ENCODE measurements around the gene GADD45G.

GADD45G gene

GRCh38 chr9:89611425-89611824 is 6.6 kb downstream of the GADD45G start:
- H3K4me3 ChIP-seq, result no peak overlapping the region
- H3K9ac ChIP-seq (ENCODE audit: insufficient read length), result no peak overlapping the region
- H3K36me3 ChIP-seq (ENCODE audit: insufficient read depth, low read length), result no peaks in the 10 kb centered on the region
- H3K27ac ChIP-seq, result no peak overlapping the region
- H3K9me3 ChIP-seq (ENCODE audit: low read depth, low read length), result no peaks in the 10 kb centered on the region
- DNase-seq (ENCODE audit: low read depth, low spot score), result no peak
- TF ChIP-seq POLR2AphosphoS5 (IDR thresholded peaks at IDR 0.05; ENCODE audit: borderline replicate concordance, low read depth, low read length) (no peak), EZH2 (IDR thresholded peaks at IDR 0.05) (no peak), FOXP2 (optimal IDR thresholded peaks at IDR 0.05; ENCODE audit: control extremely low read depth, extremely low read length, insufficient read depth) (no peak)

- Histone ChIP-seq H3K4me3 (no peak overlapping the region), H3K27ac (no peak overlapping the region), H3K36me3 (ENCODE audit: insufficient read depth, low read length) (no peaks in the 10 kb centered on the region), H3K9ac (ENCODE audit: insufficient read length) (no peak overlapping the region), H3K9me3 (ENCODE audit: low read depth, low read length) (no peaks in the 10 kb centered on the region)
- TF ChIP-seq EZH2 (IDR thresholded peaks at IDR 0.05), result no peak
- no peak for TF ChIP-seq POLR2AphosphoS5 (IDR thresholded peaks at IDR 0.05; ENCODE audit: borderline replicate concordance, low read depth, low read length)
- no peak for TF ChIP-seq FOXP2 (optimal IDR thresholded peaks at IDR 0.05; ENCODE audit: control extremely low read depth, extremely low read length, insufficient read depth)
- no peak for DNase-seq (ENCODE audit: low read depth, low spot score)
Observed at GRCh38 chr9:89612566-89613278, 7.9 kb downstream of the GADD45G start.

GRCh38 chr9:89613912-89614892 is 9.4 kb downstream of the GADD45G start:
- H3K36me3 ChIP-seq (ENCODE audit: insufficient read depth, low read length), result no peaks in the 10 kb centered on the region
- no peak overlapping the region for H3K4me3 ChIP-seq
- DNase-seq (ENCODE audit: low read depth, low spot score), result no peak
- no peak overlapping the region for H3K27ac ChIP-seq
- no peaks in the 10 kb centered on the region for H3K9me3 ChIP-seq (ENCODE audit: low read depth, low read length)
- H3K9ac ChIP-seq (ENCODE audit: insufficient read length), result no peak overlapping the region
- TF ChIP-seq POLR2AphosphoS5 (IDR thresholded peaks at IDR 0.05; ENCODE audit: borderline replicate concordance, low read depth, low read length) (no peak), EZH2 (IDR thresholded peaks at IDR 0.05) (no peak), FOXP2 (optimal IDR thresholded peaks at IDR 0.05; ENCODE audit: control extremely low read depth, extremely low read length, insufficient read depth) (no peak)

- no peak for DNase-seq (ENCODE audit: low read depth, low spot score)
- TF ChIP-seq EZH2 (IDR thresholded peaks at IDR 0.05), result no peak
- TF ChIP-seq FOXP2 (optimal IDR thresholded peaks at IDR 0.05; ENCODE audit: control extremely low read depth, extremely low read length, insufficient read depth), result no peak
- no peak for TF ChIP-seq POLR2AphosphoS5 (IDR thresholded peaks at IDR 0.05; ENCODE audit: borderline replicate concordance, low read depth, low read length)
- no peak overlapping the region for H3K27ac ChIP-seq
- H3K36me3 ChIP-seq (ENCODE audit: insufficient read depth, low read length), result no peaks in the 10 kb centered on the region
- H3K9ac ChIP-seq (ENCODE audit: insufficient read length), result no peak overlapping the region
- no peak overlapping the region for H3K4me3 ChIP-seq
- H3K9me3 ChIP-seq (ENCODE audit: low read depth, low read length), result no peaks in the 10 kb centered on the region
Observed at GRCh38 chr9:89615661-89616060, 10.8 kb downstream of the GADD45G start.

GRCh38 chr9:89616411-89616810 is 11.6 kb downstream of the GADD45G start:
- no peak overlapping the region for H3K9ac ChIP-seq (ENCODE audit: insufficient read length)
- TF ChIP-seq EZH2 (IDR thresholded peaks at IDR 0.05), result no peak
- TF ChIP-seq POLR2AphosphoS5 (IDR thresholded peaks at IDR 0.05; ENCODE audit: borderline replicate concordance, low read depth, low read length), result no peak
- no peak for TF ChIP-seq FOXP2 (optimal IDR thresholded peaks at IDR 0.05; ENCODE audit: control extremely low read depth, extremely low read length, insufficient read depth)
- no peak for DNase-seq (ENCODE audit: low read depth, low spot score)
- H3K4me3 ChIP-seq, result no peak overlapping the region
- no peaks in the 10 kb centered on the region for H3K9me3 ChIP-seq (ENCODE audit: low read depth, low read length)
- no peak overlapping the region for H3K27ac ChIP-seq
- H3K36me3 ChIP-seq (ENCODE audit: insufficient read depth, low read length), result no peaks in the 10 kb centered on the region

GRCh38 chr9:89617978-89618377 is 13.2 kb downstream of the GADD45G start:
- no peaks in the 10 kb centered on the region for H3K36me3 ChIP-seq (ENCODE audit: insufficient read depth, low read length)
- no peak overlapping the region for H3K9ac ChIP-seq (ENCODE audit: insufficient read length)
- no peaks in the 10 kb centered on the region for H3K9me3 ChIP-seq (ENCODE audit: low read depth, low read length)
- DNase-seq (ENCODE audit: low read depth, low spot score), result no peak
- no peak overlapping the region for H3K4me3 ChIP-seq
- TF ChIP-seq EZH2 (IDR thresholded peaks at IDR 0.05), result no peak
- no peak for TF ChIP-seq POLR2AphosphoS5 (IDR thresholded peaks at IDR 0.05; ENCODE audit: borderline replicate concordance, low read depth, low read length)
- TF ChIP-seq FOXP2 (optimal IDR thresholded peaks at IDR 0.05; ENCODE audit: control extremely low read depth, extremely low read length, insufficient read depth), result no peak
- H3K27ac ChIP-seq, result no peak overlapping the region

GRCh38 chr9:89619019-89619418 is 14.2 kb downstream of the GADD45G start:
- DNase-seq (ENCODE audit: low read depth, low spot score), result no peak
- no peak overlapping the region for H3K9ac ChIP-seq (ENCODE audit: insufficient read length)
- H3K27ac ChIP-seq, result no peak overlapping the region
- H3K9me3 ChIP-seq (ENCODE audit: low read depth, low read length), result no peaks in the 10 kb centered on the region
- H3K4me3 ChIP-seq, result no peak overlapping the region
- TF ChIP-seq FOXP2 (optimal IDR thresholded peaks at IDR 0.05; ENCODE audit: control extremely low read depth, extremely low read length, insufficient read depth), result no peak
- TF ChIP-seq EZH2 (IDR thresholded peaks at IDR 0.05), result no peak
- TF ChIP-seq POLR2AphosphoS5 (IDR thresholded peaks at IDR 0.05; ENCODE audit: borderline replicate concordance, low read depth, low read length), result no peak
- no peaks in the 10 kb centered on the region for H3K36me3 ChIP-seq (ENCODE audit: insufficient read depth, low read length)

- no peak for DNase-seq (ENCODE audit: low read depth, low spot score)
- H3K9ac ChIP-seq (ENCODE audit: insufficient read length), result no peak overlapping the region
- H3K27ac ChIP-seq, result no peak overlapping the region
- no peak overlapping the region for H3K4me3 ChIP-seq
- TF ChIP-seq POLR2AphosphoS5 (IDR thresholded peaks at IDR 0.05; ENCODE audit: borderline replicate concordance, low read depth, low read length), result no peak
- TF ChIP-seq EZH2 (IDR thresholded peaks at IDR 0.05), result no peak
- TF ChIP-seq FOXP2 (optimal IDR thresholded peaks at IDR 0.05; ENCODE audit: control extremely low read depth, extremely low read length, insufficient read depth), result no peak
- H3K36me3 ChIP-seq (ENCODE audit: insufficient read depth, low read length), result no peaks in the 10 kb centered on the region
- no peaks in the 10 kb centered on the region for H3K9me3 ChIP-seq (ENCODE audit: low read depth, low read length)
Observed at GRCh38 chr9:89619424-89620138, 14.8 kb downstream of the GADD45G start.
